ENCODE results near the gene SCN2A.

DNA sequence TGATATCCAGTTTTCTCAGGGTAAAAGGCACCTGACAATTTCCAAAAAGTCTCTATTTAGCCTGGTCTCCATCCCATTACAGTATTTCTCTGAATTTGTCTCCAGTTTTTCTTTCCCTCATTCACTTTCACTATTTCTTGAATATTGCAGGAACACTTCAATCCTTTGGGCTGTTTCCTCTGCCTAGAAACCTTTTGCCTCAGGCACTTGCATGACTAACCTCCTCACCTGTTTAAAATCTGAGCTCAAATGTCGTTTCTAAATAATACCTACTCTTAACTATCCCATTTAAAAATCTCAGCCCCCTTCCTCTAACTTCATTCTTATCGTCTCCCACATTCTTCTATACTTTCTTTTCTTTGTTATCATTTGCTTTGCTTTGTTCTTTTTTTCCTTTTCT lies 9.0 kb downstream of the SCN2A start:
- TF ChIP-seq EZH2phosphoT487 (IDR thresholded peaks at IDR 0.05; ENCODE audit: low read depth), result no peak
- TF ChIP-seq, protein P1, sequence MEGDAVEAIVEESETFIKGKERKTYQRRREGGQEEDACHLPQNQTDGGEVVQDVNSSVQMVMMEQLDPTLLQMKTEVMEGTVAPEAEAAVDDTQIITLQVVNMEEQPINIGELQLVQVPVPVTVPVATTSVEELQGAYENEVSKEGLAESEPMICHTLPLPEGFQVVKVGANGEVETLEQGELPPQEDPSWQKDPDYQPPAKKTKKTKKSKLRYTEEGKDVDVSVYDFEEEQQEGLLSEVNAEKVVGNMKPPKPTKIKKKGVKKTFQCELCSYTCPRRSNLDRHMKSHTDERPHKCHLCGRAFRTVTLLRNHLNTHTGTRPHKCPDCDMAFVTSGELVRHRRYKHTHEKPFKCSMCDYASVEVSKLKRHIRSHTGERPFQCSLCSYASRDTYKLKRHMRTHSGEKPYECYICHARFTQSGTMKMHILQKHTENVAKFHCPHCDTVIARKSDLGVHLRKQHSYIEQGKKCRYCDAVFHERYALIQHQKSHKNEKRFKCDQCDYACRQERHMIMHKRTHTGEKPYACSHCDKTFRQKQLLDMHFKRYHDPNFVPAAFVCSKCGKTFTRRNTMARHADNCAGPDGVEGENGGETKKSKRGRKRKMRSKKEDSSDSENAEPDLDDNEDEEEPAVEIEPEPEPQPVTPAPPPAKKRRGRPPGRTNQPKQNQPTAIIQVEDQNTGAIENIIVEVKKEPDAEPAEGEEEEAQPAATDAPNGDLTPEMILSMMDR (IDR thresholded peaks at IDR 0.05; ENCODE audit: low read depth, low read length), result no peak

Measured in OCI-LY3 (cell line).